ENCODE measurements around the gene S100A11.

DNA sequence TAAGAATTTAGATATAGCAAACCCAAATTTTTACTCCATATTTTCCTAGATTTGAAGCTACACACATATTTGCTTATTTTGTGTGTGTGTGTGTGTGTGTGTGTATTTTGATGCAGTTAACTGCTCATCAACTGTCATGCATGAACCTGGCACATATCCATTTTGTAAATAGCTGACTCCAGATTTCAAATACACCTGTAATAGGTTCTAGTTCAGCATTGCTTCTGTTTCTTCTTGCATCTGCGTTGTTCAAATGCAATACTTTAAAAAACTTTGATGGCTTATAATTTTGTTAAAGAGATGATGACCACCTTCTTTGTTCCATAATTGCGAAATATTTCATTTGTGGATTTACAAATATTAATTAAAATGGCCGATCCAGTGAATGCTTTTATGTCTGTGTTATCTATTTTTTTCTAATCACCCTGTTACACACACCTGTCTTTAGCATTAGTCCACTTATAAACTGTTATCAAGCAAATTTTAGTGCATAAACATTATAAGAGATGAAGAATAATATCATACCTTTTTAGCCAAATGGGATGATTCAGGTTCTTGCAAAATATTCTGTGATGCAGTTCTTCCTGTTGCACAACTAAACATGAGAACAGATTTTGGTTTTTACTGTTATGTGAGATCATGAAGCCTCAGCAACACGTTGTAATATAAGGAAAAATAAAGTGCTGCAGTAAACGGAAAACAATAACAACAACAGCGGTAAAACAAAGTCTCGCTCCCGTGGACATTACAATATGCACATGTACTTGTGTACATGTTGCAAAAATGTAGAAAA lies 12.7 kb upstream of the S100A11 start:
- no peak for TF ChIP-seq POLR2A (IDR thresholded peaks at IDR 0.05; ENCODE audit: low read depth, low read length)
- TF ChIP-seq POLR2AphosphoS5 (IDR thresholded peaks at IDR 0.05; ENCODE audit: low read depth, low read length), result no peak
- no peak for TF ChIP-seq TAF1 (IDR thresholded peaks at IDR 0.05; ENCODE audit: borderline replicate concordance, low read depth, low read length)

Measured in GM12892 (cell line).